Right lobe of liver (tissue), 6 donors: Measurements from ENCODE around the gene ALPK1. TPM values are rescaled to one million over a fixed set of nuclear protein-coding genes. Genes with fewer than 3 reads are reported as not detected.
"Not testable (repeated sequence)": the region's sequence is repeated elsewhere in the genome, so short reads cannot be mapped to it uniquely, and the experiment has no call there.

Experiments
- ATAC-seq, 4 donors: fragments of 200-7000 bp; cut with Tn5 transposase; one replicate each; pipeline ENCODE4 v1.9.1; 2020; ENCODE audit warnings: mild to moderate bottlenecking in 4 of 4, moderate library complexity in 4 of 4
- DNase-seq, 3 donors: peaks; one replicate each; pipeline ENCODE4 v3.0.0-alpha.2; 2020
- H3K27ac ChIP-seq, 3 donors: fragments of 200-600 bp; one replicate each; pipeline ENCODE4 v1.8.0; 2022
- H3K27me3 ChIP-seq, 2 donors: fragments of 200-600 bp; one replicate each; pipeline ENCODE4 v1.8.0; 2022
- H3K36me3 ChIP-seq, 4 donors: fragments of 200-600 bp; sonication (generic) in 1 of 4; one replicate each; pipeline versions ENCODE4 v1.5.1 to v1.8.0; 2017 to 2022; ENCODE audit warnings: control low read depth in 1 of 4
- H3K4me1 ChIP-seq, 4 donors: fragments of 200-600 bp; sonication (generic) in 1 of 4; one replicate each; pipeline versions ENCODE4 v1.5.1 to v1.8.0; 2017 to 2022; ENCODE audit warnings: control low read depth in 1 of 4
- H3K4me3 ChIP-seq, 3 donors: fragments of 200-600 bp; one replicate each; pipeline ENCODE4 v1.8.0; 2022
- H3K9me3 ChIP-seq, 4 donors: fragments of 200-600 bp; sonication (generic) in 1 of 4; one replicate each; pipeline versions ENCODE4 v1.5.1 to v1.8.0; 2017 to 2022; ENCODE audit warnings: control low read depth in 1 of 4
- CTCF ChIP-seq, 4 donors: fragments of 200-600 bp in 3 of 4; fragments of 450-650 bp in 1 of 4; IDR thresholded peaks; one replicate each; pipeline versions ENCODE4 v1.5.1 to v1.8.0; 2016 to 2022; ENCODE audit warnings: antibody characterized with exemption in 4 of 4, mild to moderate bottlenecking in 2 of 4
- POLR2A ChIP-seq: fragments of 450-650 bp; IDR thresholded peaks from one replicate; pipeline ENCODE4 v1.6.1; 2017; ENCODE audit warnings: antibody characterized with exemption, mild to moderate bottlenecking
- whole genome bisulfite sequencing: methylation state at CpG from one replicate; pipeline ENCODE4 v1.1.6; 2018; ENCODE audit warnings: low coverage, low lambda C conversion rate; ENCODE audit not compliant: insufficient coverage; ENCODE audit errors: missing lambda C conversion rate; 5-methylcytosine and 5-hydroxymethylcytosine counted together
- intact Hi-C, 2 donors: fragments of 100-400 bp; cut with DNase I; formaldehyde crosslinking; loops; one replicate each; pipeline versions ENCODE4 v1.11.2 to v1.14.1; 2022
- total RNA-seq, 6 experiments: library from RNA; depleted of rRNA in 2 of 6; stranded (reverse); fragments of >200 nt in 2 of 6; fragmentation: NEBNext Ultra II Directional in 3 of 6; extraction: Animal tissue kit (Norgen Biotek cat#: 25700) in 3 of 6; gene quantifications; one replicate each; pipeline versions ENCODE4 v1.1.0 to v1.2.4, GENCODE V29; 2016 to 2023
- donor health status: DM: no; HTN: yes; CAD: no.
- donor health status: DM: no; HTN: no; CAD: no.
- donor health status: DM: no; HTN: no; CAD: no.
- donor health status: DM: no; HTN: yes; CAD: no.
- donor health status: DM: no; HTN: yes; CAD: no.

Gene ALPK1
- total RNA-seq, 6 experiments from 2014 or later: 5.6 to 20.6 (median 9.9) TPM

- 84% methylated on average over 10 of the region's 10 CpGs for WGBS
- DNase-seq (no peak), ATAC-seq (no peak)
- H3K27me3 ChIP-seq: no peaks in the 10 kb centered on the region
- no peak overlapping the region for H3K4me3 ChIP-seq
- peaks cover 0 to 3% (median 0%) of the 10 kb centered on the region in 4 donors for H3K36me3 ChIP-seq
- intact Hi-C loops: no loop called here
- no peak for TF ChIP-seq CTCF (IDR thresholded peaks at IDR 0.05)
- TF ChIP-seq POLR2A: no peak
- H3K27ac ChIP-seq: no peak overlapping the region
- peaks cover 0 to 8% (median 0%) of the 10 kb centered on the region in 4 donors for H3K4me1 ChIP-seq
- no peaks in the 10 kb centered on the region for H3K9me3 ChIP-seq
These were observed 19.3 kb upstream of the ALPK1 start for GRCh38 chr4:112277705-112278448.

- H3K36me3 ChIP-seq: peaks cover 0 to 3% (median 0%) of the 10 kb centered on the region in 4 donors
- H3K4me1 ChIP-seq: peaks cover 0 to 22% (median 0%) of the 10 kb centered on the region in 4 donors
- H3K27me3 ChIP-seq: no peaks in the 10 kb centered on the region
- no peak overlapping the region for H3K4me3 ChIP-seq
- DNase-seq (no peak), ATAC-seq (peak in 2 of 4 donors; percentile 38 to 45)
- no peak for TF ChIP-seq CTCF (IDR thresholded peaks at IDR 0.05)
- no peak for TF ChIP-seq POLR2A
- 35% methylated on average over 10 of the region's 10 CpGs for WGBS
- intact Hi-C loops: no loop called here
- no peaks in the 10 kb centered on the region for H3K9me3 ChIP-seq
- H3K27ac ChIP-seq: no peak overlapping the region
These were observed 17.9 kb upstream of the ALPK1 start for GRCh38 chr4:112279025-112279881.

GRCh38 chr4:112279882-112280315 is 17.3 kb upstream of the ALPK1 start:
- Histone ChIP-seq H3K27me3 (no peaks in the 10 kb centered on the region), H3K4me3 (no peak overlapping the region), H3K27ac (no peak overlapping the region), H3K36me3 (peaks cover 0 to 3% (median 0%) of the 10 kb centered on the region in 4 donors), H3K4me1 (peaks cover 0 to 23% (median 0%) of the 10 kb centered on the region in 4 donors), H3K9me3 (no peaks in the 10 kb centered on the region)
- TF ChIP-seq CTCF (IDR thresholded peaks at IDR 0.05) (no peak), POLR2A (no peak)
- intact Hi-C loops: no loop called here
- DNase-seq (no peak), ATAC-seq (no peak)
- WGBS: 84% methylated on average over 7 of the region's 7 CpGs

GRCh38 chr4:112280386-112281056 is 16.6 kb upstream of the ALPK1 start:
- Histone ChIP-seq H3K27me3 (no peaks in the 10 kb centered on the region), H3K27ac (no peak overlapping the region), H3K4me3 (no peak overlapping the region), H3K9me3 (no peaks in the 10 kb centered on the region), H3K4me1 (peaks cover 0 to 23% (median 0%) of the 10 kb centered on the region in 4 donors), H3K36me3 (peaks cover 0 to 3% (median 0%) of the 10 kb centered on the region in 4 donors)
- no peak for DNase-seq
- ATAC-seq: no peak
- intact Hi-C loops: no loop called here
- TF ChIP-seq CTCF (IDR thresholded peaks at IDR 0.05) (no peak), POLR2A (no peak)
- 65% methylated on average over 3 of the region's 5 CpGs for WGBS

GRCh38 chr4:112281895-112282398 is 15.2 kb upstream of the ALPK1 start:
- H3K4me3 ChIP-seq, H3K27ac ChIP-seq, DNase-seq, intact Hi-C loops, H3K9me3 ChIP-seq, H3K36me3 ChIP-seq, H3K27me3 ChIP-seq, ATAC-seq: not testable (repeated sequence)
- peaks cover 0 to 23% (median 0%) of the 10 kb centered on the region in 4 donors for H3K4me1 ChIP-seq
- 85% methylated on average over 2 of the region's 2 CpGs for WGBS
